HG02642 (cell line): ENCODE measurements around the gene TXNRD1.

Source experiments
- ATAC-seq: cut with Tn5 transposase; IDR thresholded peaks from one replicate; pipeline ENCODE4 v1.9.1; 2021; ENCODE audit warnings: mild to moderate bottlenecking; ENCODE audit not compliant: unreplicated experiment, poor library complexity

The TXNRD1 gene

DNA sequence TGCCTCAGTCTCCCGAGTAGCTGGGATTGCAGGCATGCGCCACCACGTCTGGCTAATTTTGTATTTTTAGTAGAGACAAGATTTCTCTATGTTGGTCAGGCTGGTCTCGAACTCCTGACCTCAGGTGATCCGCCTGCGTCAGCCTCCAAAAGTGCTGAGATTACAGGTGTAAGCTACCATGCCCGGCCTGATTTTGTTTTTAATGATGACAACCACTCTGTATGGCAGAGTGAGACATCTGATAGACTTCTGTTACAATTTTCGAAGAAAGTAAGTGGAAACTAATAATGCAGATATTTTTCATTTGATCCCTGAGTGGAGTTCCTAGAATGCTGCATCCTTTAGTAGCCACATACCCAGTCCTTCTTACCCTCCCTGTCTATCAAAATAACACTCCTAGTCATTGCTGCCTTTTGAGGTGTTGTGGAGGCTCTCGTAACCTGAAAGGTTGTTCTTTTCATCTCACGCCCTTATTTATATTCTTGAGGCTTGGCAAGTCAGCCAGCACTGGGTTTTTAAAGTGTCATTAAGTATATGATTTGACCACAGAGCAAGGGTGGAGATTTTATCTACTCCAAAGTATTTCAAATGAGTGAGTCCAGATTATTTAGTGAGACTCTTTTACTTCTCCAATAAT is 82.0 kb downstream of the TXNRD1 start:
- no peak for ATAC-seq

DNA sequence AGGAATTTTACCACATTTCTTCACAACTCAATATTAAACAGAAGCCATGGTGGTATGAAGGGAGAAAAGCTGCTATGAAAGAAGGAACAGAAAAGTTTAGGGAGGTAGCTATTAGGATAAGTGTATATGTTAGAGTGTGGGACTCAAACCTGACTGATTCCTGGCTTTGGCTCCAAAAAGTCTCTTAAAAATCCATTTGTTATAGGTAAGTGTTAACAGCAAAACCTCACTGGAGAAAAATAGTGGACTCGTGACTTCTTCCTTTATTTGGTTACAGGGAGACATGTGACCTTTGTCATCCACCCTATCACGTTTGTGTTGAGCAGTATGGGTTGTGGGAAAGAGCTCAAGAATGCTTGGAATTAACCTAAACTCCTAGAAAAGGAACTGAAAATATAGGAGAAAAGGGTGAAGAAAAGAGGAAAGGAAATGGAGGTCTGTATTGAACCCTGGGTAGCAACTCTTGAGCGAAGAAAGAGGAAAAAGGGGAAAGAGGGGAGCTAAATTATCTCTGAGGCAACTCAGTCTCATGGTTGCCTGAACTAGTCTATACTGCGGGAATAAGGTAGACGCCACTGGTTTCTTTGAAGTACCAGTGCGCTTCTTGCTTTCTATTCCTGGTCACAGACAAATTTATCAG is 84.4 kb downstream of the TXNRD1 start:
- ATAC-seq: no peak

DNA sequence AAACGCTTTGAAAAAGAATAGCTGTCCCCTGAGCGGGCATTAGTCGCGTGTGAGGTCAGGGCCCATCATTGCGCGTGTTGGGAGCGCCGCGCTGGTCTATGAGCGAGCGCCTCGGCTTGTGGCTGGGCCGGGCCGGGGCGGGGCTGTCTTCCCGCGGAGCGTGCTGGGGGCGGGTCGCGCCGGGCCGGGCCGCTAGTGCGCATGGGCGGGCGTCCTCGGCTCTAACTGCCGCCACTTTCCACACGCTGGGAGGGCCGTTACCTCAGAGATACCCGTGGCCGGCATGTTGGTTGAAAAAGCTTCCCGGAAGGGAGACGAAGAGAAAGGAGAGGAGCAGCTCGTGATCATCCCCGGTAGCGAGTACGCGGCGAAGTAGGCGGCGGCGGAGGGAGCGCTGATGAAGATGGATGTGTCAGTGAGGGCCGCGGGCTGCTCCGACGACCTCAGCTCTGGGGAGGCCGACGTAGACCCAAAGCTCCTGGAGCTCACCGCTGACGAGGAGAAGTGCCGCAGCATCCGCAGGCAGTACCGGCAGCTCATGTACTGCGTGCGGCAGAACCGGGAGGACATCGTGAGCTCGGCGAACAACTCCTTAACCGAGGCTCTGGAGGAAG is 88.1 kb downstream of the TXNRD1 start, which contains the start of gene EID3:
EID3 (plus strand) TSS at position 202 of the 614 bp plus-strand sequence; CDS start at position 398, 196 bp downstream.
- peak; percentile 90 for ATAC-seq

DNA sequence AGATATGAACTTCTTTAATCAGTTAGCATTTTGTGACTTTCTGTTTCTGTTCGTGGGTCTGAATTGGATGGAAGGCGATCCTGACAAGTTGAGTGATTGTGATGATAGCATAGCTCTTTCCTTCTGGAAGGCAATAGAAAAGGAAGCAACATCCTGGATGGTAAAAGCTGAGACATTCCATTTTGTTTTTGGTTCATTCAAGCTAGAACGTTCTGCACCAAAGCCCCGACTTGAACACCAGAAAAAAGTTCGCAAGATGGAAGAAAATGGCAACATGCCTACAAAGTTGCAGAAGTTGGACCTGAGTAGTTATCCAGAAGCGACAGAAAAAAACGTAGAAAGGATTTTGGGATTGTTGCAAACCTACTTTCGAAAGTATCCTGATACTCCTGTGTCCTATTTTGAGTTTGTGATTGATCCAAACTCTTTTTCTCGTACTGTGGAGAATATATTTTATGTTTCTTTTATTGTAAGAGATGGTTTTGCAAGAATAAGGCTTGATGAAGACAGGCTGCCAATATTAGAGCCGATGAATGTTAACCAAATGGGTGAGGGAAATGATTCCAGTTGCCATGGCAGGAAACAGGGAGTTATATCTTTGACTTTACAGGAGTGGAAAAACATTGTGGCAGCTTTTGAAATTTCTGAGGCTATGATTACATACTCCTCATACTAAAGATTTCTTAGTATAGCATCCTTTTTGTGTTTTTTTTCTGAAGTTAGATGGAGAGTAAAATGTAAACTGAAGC is 88.9 kb downstream of the TXNRD1 start:
- no peak for ATAC-seq

DNA sequence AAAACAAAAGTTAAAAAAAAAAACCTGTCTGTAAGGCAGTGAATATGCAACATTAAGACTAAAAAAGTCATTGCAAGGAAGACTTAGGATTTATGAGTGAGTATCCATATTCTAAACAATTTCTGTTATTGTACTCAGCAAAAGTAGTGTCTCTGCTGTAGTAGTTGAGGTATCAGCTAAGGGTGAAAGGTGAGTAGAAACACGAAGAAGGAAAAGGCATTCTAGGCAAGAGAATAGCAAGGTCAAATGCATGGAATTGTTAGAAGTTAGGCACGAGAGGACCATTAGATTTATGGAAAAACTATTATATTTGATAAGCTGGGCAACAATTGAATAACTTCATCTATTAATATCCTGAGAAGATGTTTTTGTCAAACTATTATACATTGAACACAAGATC is 89.8 kb downstream of the TXNRD1 start:
- ATAC-seq: no peak

DNA sequence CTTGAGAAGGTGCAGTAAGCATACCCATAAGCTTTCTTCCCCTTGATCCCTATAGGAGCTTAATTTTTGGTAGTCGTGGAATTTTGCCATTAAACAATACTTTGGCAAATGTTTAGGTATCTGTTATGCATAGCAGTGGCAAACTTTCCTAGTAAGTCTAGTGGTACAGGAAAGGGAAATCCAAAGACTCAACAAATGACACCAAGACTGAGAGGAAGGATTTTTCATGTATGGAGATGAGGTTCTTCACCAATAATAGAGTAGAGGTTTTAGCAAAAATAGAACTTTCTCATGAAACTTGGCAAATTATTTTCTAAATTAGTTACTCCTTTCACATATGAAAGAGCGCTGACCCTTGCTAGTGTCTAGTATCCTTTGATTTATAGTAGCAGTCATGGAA is 90.8 kb downstream of the TXNRD1 start:
- ATAC-seq: no peak

DNA sequence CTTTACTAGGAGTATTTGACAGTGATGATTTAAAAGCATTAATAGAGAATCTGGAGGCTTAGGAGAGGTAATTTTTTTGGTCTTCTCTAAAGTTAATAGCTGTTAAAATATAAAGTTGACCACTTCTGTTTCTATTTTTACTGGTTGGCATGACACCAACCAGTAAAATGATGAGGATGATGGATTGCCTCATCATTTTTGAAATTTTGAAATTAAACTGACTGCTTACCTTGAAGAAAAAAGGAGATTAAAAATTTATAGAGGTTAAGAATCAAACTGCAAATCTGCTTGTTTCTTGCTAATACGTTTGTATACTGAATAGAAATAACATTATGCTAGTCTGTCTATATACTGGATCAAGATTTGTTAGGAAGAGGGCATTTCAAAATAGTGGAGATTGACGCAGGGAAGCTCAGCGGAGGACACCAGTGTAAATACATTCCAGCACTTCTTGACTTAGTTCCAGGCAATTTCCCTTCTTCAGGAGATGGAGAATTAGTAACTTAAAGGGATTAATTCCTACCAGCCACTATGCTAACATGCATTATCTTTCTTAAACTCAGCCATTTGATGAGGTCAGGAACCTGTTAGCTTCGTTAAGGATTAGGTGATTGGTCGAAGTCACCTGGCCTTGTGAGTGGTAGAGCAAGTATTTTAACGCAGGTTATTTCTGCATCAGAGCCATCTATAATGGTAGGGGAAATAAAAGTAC is 91.5 kb downstream of the TXNRD1 start:
- ATAC-seq: no peak

DNA sequence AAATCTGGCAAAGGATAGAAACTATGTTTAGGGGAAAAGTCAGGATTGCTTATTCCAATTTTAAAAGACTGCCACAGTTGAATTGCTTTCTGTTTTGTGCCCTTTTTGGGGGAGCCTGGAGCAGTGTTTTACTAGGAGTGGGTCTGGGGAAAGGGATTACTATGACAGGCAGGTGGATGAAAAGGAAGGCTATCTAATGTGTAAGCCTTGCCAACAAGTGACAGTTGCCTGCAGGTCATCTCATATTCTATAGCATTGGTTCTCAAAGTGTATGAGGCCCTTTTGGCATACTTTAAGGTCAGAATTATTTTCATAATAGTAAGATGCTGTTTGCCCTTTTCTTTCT is 92.0 kb downstream of the TXNRD1 start:
- ATAC-seq: no peak

DNA sequence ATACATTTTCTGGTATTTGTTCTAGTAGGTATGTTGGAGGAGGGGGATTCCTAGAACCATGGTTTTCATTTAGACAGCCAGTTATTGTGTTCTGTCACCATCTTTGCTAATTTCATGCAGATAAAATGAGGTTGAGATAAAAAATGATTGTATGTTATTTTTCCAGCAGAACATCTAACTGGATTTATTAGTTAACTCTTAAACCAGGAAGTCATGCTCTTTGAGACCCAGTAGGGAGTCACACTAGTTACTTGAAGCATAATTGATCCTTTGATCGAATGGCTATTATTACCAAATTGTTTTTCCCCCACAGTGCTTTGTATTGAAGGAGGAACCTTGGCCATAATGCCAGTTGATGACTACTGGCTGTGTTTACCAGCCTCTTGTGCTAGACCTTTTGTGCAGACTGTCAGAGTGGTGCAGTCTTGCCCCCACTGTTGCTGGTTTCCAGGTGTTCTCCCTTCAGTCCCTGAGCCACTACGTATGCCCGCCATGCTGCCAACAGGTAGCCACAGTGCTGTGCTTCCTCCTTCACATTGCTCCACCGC is 93.9 kb downstream of the TXNRD1 start:
- ATAC-seq: no peak

DNA sequence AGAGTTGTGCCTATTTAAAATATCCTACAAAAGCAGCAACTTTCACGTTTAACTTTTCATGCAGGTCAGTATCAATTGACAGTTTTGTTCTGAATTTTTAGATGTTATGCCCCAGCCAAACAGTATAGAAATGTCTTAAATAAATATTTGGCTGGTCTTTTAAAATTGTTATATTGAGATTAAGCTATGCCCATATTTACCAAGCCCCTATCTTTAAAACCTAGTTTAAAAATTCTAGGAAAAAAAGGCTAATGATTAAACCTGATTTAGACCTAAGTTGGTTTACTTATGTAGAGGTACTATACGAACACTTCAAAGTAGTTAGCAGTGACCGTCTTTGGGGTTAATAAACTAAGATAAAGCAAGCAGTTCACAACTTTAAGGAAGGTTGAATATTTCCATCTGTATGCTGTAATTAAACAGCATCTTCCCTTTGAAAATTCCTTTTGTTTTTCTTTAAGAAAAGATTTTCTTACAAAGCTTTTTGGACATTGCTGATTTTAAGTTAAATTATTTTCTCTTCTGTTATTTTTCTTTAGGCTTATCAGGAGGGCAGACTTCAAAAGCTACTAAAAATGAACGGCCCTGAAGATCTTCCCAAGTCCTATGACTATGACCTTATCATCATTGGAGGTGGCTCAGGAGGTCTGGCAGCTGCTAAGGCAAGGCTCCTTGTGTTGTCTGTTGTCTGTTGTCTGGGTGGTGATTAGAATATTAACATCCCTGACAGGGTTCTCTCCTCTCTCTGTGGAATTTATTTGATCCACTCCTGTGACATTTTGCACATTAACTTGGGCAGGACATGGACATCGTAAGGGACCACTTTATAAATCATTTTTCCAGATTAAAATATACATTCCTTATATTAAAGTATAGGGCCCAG is 95.4 kb downstream of the TXNRD1 start:
- no peak for ATAC-seq

DNA sequence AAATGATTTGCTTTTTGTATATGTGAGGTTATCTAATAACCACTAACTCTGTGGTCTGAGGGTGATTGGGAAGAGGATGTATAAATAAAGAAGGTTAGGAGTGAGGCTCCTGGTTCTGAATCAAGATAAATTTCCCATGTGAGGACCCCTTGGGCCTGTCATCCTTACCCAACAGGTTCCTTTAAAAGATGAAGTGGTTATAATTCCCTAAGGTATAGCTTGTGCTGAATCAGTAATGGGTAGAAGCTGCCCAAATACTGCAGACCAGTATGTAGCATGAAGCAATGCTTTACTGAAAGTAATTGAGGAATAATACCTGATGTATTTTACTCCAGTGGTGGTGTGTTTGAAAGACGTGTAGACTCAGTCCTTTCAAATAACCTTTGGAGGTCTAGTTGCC is 96.6 kb downstream of the TXNRD1 start:
- ATAC-seq: no peak

DNA sequence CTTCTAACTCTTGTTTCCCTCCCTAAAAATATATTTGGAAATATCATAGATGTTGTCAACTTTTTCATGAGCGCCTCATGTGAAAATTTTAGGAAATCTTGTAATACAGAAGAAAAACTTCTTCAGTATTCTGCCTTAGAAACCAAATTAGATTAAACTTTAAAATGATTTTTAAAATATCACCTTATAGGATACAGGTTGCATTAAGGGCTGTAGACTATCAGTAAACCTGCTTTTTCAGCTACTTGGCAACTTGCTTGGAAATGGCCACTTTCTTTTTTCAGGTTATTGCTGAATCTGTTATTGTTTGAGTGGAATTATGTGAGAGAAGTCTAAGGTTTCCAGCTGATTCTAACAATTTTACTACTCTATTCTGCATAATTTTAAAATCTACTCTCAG is 97.1 kb downstream of the TXNRD1 start:
- ATAC-seq: no peak

DNA sequence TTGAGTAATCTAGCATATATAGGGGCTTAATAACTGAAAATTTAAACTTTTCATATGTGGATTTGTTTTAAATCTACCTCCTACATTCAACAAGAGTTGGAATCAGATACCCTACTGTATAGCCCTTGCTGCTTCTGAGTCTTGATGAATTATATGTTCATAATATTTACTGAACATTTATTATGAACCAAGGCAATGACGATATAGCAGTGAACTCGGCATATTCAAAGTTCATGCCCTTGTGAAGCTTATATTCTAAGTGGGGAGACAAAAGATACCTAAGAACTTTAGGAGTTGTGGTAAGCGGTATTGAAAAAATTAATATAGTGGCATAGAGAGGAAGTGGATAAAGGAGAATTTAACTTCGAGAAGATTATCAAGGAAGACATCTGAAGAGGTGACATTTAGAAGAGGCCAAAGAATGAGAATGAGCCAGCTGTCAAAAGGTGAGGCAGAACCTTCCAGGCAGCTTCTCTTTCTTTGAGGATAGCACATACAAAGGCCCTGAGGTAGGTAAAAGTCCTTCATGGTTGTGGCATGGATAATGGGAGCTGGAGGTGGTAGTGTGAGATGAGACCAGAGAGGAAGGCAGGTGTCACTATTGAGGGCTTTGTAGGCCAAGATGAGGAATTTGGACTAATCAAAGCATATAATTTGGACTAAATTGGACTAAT is 98.1 kb downstream of the TXNRD1 start:
- no peak for ATAC-seq

DNA sequence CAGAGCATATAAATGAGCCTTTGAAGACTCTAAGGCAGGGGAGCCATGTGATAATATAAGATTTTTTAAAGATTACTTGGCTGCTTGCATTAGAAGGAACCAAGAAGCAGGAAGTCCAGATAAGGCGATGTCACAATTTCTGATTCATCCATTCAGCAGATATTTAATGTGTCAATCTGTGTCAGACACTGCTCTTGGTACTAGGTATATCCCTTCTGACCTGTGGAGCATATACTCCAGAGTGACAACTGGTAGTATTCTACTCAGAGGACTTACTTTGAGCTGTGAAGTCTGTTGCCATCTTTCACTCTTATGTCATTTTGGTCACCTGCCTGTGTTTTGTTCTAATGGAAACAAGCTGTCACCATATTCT is 98.6 kb downstream of the TXNRD1 start:
- ATAC-seq: no peak

DNA sequence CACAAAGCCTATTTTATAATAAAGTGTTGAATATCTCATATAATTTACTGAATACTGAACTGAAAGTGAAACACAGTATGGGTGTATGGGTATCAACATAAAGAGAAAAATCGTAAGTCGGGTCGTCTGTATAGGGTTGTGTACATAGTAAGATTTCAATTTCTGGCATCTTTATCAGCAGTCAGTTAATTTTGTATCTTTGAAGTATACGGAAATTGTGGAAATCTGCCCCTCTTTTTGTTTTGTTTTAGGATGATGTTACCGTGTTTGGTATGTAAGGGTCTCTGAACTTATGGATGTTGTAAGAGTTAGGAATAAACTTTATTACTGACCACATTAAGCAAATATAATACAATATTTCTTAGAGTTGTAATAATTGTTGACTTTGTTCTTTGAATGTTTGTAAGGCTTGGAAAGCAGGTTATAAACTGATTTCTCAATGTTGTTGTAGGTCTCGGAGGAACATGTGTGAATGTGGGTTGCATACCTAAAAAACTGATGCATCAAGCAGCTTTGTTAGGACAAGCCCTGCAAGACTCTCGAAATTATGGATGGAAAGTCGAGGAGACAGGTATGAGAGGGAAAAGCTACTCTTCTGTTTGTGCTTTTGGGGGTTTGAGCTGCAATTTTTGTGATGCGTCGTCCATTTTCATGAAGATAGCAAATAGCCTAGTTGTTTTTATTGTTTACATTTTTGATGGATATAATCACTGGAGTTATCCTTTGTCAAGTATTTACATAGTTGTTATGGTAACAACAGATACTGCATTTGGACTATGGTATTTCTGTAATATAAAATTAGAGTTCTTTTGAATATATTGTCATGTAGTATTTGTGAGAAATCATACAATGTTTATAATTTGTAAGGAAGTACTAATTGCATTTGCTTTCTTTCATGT is 100.0 kb downstream of the TXNRD1 start:
- ATAC-seq: no peak

DNA sequence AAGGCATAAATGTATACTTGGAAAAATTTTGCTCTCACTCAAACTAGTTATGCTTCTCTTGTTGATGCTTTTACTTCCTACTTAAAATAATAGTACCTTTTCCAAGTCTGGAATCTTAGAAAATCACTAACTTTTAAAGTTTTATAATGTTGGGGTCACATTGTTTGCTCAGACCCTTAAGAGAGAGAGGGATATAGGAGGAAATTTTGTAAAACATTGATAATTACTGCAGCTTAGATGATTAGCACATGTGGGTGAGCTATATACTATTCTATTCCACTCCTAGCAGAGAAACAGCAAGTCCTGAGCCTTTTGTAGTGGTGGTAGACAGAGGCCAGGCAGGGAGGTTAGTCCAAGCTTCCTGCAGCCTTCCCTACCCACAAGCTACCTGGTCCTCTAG is 101.4 kb downstream of the TXNRD1 start:
- ATAC-seq: no peak

DNA sequence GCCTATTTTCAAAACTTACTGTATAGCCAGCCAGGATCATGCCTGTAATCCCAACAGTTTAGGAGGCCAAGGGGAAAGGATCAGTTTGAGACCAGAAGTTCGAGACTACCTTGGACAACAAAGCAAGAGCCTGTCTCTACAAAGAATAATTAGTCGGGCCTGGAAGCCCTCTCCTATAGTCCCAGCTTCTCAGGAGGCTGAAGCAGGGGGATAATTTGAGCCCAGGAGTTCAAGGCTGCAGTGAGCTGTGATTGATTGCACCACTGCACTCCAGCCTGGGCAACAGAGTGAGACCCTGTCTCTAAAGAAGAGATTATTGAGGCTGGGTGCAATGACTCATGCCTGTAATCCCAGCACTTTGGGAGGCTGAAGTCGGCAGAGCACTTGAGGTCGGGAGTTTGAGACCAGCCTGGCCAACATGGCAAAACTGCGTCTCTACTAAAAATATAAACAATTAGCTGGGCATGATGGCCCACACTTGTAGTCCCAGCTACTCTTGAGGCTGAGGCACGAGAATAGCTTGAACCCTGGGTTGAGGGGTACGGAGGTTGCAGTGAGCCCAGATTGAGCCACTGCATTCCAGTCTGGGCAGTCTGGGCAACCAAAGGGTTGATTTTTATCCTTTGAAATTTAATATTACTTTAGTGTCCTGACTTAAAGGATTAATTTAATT is 102.1 kb downstream of the TXNRD1 start:
- ATAC-seq: no peak
